ENCODE results near the gene FAT2.

Gene FAT2, protein sequence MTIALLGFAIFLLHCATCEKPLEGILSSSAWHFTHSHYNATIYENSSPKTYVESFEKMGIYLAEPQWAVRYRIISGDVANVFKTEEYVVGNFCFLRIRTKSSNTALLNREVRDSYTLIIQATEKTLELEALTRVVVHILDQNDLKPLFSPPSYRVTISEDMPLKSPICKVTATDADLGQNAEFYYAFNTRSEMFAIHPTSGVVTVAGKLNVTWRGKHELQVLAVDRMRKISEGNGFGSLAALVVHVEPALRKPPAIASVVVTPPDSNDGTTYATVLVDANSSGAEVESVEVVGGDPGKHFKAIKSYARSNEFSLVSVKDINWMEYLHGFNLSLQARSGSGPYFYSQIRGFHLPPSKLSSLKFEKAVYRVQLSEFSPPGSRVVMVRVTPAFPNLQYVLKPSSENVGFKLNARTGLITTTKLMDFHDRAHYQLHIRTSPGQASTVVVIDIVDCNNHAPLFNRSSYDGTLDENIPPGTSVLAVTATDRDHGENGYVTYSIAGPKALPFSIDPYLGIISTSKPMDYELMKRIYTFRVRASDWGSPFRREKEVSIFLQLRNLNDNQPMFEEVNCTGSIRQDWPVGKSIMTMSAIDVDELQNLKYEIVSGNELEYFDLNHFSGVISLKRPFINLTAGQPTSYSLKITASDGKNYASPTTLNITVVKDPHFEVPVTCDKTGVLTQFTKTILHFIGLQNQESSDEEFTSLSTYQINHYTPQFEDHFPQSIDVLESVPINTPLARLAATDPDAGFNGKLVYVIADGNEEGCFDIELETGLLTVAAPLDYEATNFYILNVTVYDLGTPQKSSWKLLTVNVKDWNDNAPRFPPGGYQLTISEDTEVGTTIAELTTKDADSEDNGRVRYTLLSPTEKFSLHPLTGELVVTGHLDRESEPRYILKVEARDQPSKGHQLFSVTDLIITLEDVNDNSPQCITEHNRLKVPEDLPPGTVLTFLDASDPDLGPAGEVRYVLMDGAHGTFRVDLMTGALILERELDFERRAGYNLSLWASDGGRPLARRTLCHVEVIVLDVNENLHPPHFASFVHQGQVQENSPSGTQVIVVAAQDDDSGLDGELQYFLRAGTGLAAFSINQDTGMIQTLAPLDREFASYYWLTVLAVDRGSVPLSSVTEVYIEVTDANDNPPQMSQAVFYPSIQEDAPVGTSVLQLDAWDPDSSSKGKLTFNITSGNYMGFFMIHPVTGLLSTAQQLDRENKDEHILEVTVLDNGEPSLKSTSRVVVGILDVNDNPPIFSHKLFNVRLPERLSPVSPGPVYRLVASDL (N-terminal part only)

GRCh38 chr5:151591144-151591819 lies at the start of gene FAT2:
Gene FAT2 (minus strand): TSS chr5:151591331. CDS start chr5:151568931, 22,400 bp downstream.
- H3K4me3 Mint-ChIP-seq = peak within 1 kb of the TSS; percentile 62 to 71 (median 67)
- no peak for TF ChIP-seq CTCF (IDR thresholded peaks at IDR 0.05; ENCODE audit: unreplicated experiment in 3 of 3)
- no peaks in the 10 kb centered on the region for H3K9me3 Mint-ChIP-seq
- peak within 1 kb of the TSS; percentile 37 to 74 (median 60) for H3K27ac Mint-ChIP-seq
- peaks cover 19% of the 10 kb centered on the region for H3K27me3 Mint-ChIP-seq (ENCODE audit: low read depth)
- no peaks in the 10 kb centered on the region for H3K36me3 Mint-ChIP-seq (ENCODE audit: low read depth)
- peaks cover 39% of the 10 kb centered on the region for H3K4me1 Mint-ChIP-seq

DNA sequence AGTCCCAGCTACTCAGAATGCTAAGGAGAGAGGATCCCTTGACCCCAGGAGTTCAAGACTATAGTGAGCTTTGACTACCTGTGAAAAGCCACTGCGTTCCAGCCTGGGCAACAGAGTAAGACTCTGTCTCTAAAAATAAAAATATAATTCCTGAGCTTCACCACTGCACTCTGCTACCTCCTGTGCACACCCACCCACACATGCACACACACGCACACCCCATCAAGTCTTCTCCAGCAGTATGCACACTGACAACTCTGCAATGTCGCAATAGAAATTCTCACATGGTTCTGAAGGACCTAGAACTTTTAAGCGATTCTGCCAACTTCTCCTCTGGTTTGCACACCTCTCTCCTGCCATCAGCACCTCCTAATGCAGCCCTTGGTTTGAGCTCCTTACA lies 47.5 kb upstream of the FAT2 start:
- H3K4me1 Mint-ChIP-seq = no peaks in the 10 kb centered on the region
- no peak for TF ChIP-seq CTCF (IDR thresholded peaks at IDR 0.05; ENCODE audit: unreplicated experiment in 3 of 3)
- H3K4me3 Mint-ChIP-seq = no peak overlapping the region
- no peaks in the 10 kb centered on the region for H3K36me3 Mint-ChIP-seq (ENCODE audit: low read depth)
- H3K27ac Mint-ChIP-seq = peak overlapping the region in 1 of 3 experiments; percentile 38
- no peaks in the 10 kb centered on the region for H3K9me3 Mint-ChIP-seq
- H3K27me3 Mint-ChIP-seq (ENCODE audit: low read depth) = peaks cover 21% of the 10 kb centered on the region

GRCh38 chr5:151637676-151638075 lies 46.5 kb upstream of the FAT2 start:
- Mint-ChIP-seq H3K9me3 (no peaks in the 10 kb centered on the region), H3K27me3 (ENCODE audit: low read depth) (peaks cover 21% of the 10 kb centered on the region), H3K36me3 (ENCODE audit: low read depth) (no peaks in the 10 kb centered on the region), H3K4me3 (no peak overlapping the region), H3K27ac (no peak overlapping the region), H3K4me1 (no peaks in the 10 kb centered on the region)
- TF ChIP-seq CTCF (IDR thresholded peaks at IDR 0.05; ENCODE audit: unreplicated experiment in 3 of 3) = no peak

- no peak overlapping the region for H3K27ac Mint-ChIP-seq
- H3K4me1 Mint-ChIP-seq = no peaks in the 10 kb centered on the region
- H3K9me3 Mint-ChIP-seq = no peaks in the 10 kb centered on the region
- no peak for TF ChIP-seq CTCF (IDR thresholded peaks at IDR 0.05; ENCODE audit: unreplicated experiment in 3 of 3)
- no peak overlapping the region for H3K4me3 Mint-ChIP-seq
- peaks cover 23% of the 10 kb centered on the region for H3K27me3 Mint-ChIP-seq (ENCODE audit: low read depth)
- H3K36me3 Mint-ChIP-seq (ENCODE audit: low read depth) = no peaks in the 10 kb centered on the region
Measured at GRCh38 chr5:151633892-151634291, 42.8 kb upstream of the FAT2 start.

DNA sequence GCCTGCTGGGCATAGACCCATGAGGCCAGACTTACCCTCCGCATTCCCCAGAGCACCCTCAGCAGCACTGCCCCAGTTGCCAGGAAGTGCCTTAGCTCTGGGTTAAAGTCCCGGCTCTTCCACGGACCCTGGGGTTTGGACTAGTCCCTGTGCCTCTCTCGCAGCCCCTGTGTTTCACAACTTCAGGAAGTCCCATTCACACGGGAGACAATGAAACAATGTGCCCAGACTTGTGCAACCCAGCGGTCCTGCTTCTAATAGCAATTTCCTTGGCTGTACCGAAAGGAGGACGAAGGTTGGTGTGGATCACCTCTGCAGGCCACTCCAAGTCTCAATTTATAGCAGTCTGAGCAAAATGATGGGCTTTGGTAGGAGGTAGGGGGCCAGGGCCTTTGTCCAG lies 41.8 kb upstream of the FAT2 start:
- Mint-ChIP-seq H3K27ac (no peak overlapping the region), H3K4me1 (no peaks in the 10 kb centered on the region), H3K27me3 (ENCODE audit: low read depth) (peaks cover 22% of the 10 kb centered on the region), H3K36me3 (ENCODE audit: low read depth) (no peaks in the 10 kb centered on the region), H3K4me3 (no peak overlapping the region), H3K9me3 (no peaks in the 10 kb centered on the region)
- TF ChIP-seq CTCF (IDR thresholded peaks at IDR 0.05; ENCODE audit: unreplicated experiment in 3 of 3) = no peak

Measured in nephron (organoid).